ENCODE measurements around the gene SDK2. TPM values are rescaled to one million over a fixed set of nuclear protein-coding genes. Genes with fewer than 3 reads are reported as not detected.

Gene SDK2
- total and polyA plus RNA-seq, 2 experiments from 2014 or later, result 0.74 to 5.1 TPM

DNA sequence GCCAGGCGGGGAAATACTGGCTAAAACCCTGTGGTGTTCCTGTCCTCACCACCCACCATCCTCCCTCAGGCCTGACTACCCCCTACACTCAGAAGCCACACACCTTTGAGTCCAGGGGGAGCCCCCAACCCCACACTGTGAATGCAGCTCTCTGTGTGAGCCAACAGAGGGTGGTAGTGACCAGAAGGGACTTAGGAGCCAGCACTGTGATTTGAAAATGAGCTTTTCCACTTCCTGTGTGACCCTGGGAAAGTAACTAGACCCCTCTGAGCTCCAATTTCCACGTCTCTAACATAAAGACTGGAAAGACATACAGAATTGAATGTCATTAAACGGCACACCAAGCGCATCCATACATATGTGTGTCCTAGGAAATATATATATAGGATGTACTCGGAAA is 58.7 kb downstream of the SDK2 start:
- ATAC-seq (peak; percentile 57), DNase-seq (ENCODE audit: low spot score) (peak; percentile 67)
- Mint-ChIP-seq H3K4me3 (no peak overlapping the region), H3K27me3 (ENCODE audit: insufficient read depth, low read depth, poor library complexity) (peaks cover 4% of the 10 kb centered on the region), H3K9me3 (no peaks in the 10 kb centered on the region), H3K27ac (no peak overlapping the region), H3K4me1 (peaks cover 46% of the 10 kb centered on the region), H3K36me3 (ENCODE audit: low read depth) (no peaks in the 10 kb centered on the region)
- no peak overlapping the region for H2AFZ ChIP-seq
- no peaks in the 10 kb centered on the region for H3K36me3 ChIP-seq (ENCODE audit: insufficient read depth)
- H3K4me1 ChIP-seq (ENCODE audit: insufficient read depth), result peaks cover 21% of the 10 kb centered on the region; the same call in 1 of the 2 replicates
- H3K4me3 ChIP-seq, result no peak overlapping the region
- no peak for TF ChIP-seq CREB1 (CRISPR knock-in tag; IDR thresholded peaks at IDR 0.05; ENCODE audit: low read depth)
- TF ChIP-seq, protein P1, sequence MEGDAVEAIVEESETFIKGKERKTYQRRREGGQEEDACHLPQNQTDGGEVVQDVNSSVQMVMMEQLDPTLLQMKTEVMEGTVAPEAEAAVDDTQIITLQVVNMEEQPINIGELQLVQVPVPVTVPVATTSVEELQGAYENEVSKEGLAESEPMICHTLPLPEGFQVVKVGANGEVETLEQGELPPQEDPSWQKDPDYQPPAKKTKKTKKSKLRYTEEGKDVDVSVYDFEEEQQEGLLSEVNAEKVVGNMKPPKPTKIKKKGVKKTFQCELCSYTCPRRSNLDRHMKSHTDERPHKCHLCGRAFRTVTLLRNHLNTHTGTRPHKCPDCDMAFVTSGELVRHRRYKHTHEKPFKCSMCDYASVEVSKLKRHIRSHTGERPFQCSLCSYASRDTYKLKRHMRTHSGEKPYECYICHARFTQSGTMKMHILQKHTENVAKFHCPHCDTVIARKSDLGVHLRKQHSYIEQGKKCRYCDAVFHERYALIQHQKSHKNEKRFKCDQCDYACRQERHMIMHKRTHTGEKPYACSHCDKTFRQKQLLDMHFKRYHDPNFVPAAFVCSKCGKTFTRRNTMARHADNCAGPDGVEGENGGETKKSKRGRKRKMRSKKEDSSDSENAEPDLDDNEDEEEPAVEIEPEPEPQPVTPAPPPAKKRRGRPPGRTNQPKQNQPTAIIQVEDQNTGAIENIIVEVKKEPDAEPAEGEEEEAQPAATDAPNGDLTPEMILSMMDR (conservative IDR thresholded peaks at IDR 0.05; ENCODE audit: low read depth in 2 of 2), result peak; percentile 54 to 74
- H3K27ac ChIP-seq (ENCODE audit: low read depth), result no peak overlapping the region
- H3K9me2 ChIP-seq (ENCODE audit: insufficient read depth), result no peaks in the 10 kb centered on the region
- H3K4me2 ChIP-seq, result no peak overlapping the region
- no peaks in the 10 kb centered on the region for H3K79me2 ChIP-seq (replicated peaks; ENCODE audit: insufficient read depth)
- H3F3A ChIP-seq (replicated peaks; ENCODE audit: low read depth), result no peaks in the 10 kb centered on the region
- H3K27me3 ChIP-seq (ENCODE audit: insufficient read depth), result no peaks in the 10 kb centered on the region
- no peaks in the 10 kb centered on the region for H4K20me1 ChIP-seq (replicated peaks; ENCODE audit: insufficient read depth)

DNA sequence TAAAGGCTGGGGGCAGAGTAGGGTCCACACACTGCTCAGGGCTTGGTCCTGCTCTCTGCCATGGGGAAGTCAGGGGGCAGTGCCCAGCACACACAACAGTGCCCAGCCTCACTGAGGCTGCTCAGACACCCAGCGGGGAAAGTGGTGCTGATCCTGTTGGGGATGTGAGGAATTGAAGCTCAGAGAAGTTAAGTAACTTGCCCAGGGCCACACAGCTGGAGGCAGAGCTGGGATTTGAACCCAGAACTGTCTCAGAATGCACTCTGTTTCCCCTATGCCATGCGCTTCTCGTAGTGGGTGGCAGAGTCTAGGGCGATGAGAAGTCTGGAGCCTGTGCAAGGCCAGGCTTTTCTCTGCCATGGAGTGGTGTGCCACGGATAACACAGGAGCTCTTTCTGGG is 59.3 kb downstream of the SDK2 start:
- no peak overlapping the region for H3K4me3 Mint-ChIP-seq
- H3K4me3 ChIP-seq, result no peak overlapping the region
- peaks cover 21% of the 10 kb centered on the region; the same call in 1 of the 2 replicates for H3K4me1 ChIP-seq (ENCODE audit: insufficient read depth)
- H4K20me1 ChIP-seq (replicated peaks; ENCODE audit: insufficient read depth), result no peaks in the 10 kb centered on the region
- no peaks in the 10 kb centered on the region for H3K27me3 ChIP-seq (ENCODE audit: insufficient read depth)
- H3K79me2 ChIP-seq (replicated peaks; ENCODE audit: insufficient read depth), result no peaks in the 10 kb centered on the region
- H3F3A ChIP-seq (replicated peaks; ENCODE audit: low read depth), result no peaks in the 10 kb centered on the region
- H3K27me3 Mint-ChIP-seq (ENCODE audit: insufficient read depth, low read depth, poor library complexity), result peaks cover 4% of the 10 kb centered on the region
- H2AFZ ChIP-seq, result no peak overlapping the region
- H3K9me3 Mint-ChIP-seq, result no peaks in the 10 kb centered on the region
- no peak overlapping the region for H3K4me2 ChIP-seq
- H3K27ac ChIP-seq (ENCODE audit: low read depth), result no peak overlapping the region
- TF ChIP-seq, protein P2, sequence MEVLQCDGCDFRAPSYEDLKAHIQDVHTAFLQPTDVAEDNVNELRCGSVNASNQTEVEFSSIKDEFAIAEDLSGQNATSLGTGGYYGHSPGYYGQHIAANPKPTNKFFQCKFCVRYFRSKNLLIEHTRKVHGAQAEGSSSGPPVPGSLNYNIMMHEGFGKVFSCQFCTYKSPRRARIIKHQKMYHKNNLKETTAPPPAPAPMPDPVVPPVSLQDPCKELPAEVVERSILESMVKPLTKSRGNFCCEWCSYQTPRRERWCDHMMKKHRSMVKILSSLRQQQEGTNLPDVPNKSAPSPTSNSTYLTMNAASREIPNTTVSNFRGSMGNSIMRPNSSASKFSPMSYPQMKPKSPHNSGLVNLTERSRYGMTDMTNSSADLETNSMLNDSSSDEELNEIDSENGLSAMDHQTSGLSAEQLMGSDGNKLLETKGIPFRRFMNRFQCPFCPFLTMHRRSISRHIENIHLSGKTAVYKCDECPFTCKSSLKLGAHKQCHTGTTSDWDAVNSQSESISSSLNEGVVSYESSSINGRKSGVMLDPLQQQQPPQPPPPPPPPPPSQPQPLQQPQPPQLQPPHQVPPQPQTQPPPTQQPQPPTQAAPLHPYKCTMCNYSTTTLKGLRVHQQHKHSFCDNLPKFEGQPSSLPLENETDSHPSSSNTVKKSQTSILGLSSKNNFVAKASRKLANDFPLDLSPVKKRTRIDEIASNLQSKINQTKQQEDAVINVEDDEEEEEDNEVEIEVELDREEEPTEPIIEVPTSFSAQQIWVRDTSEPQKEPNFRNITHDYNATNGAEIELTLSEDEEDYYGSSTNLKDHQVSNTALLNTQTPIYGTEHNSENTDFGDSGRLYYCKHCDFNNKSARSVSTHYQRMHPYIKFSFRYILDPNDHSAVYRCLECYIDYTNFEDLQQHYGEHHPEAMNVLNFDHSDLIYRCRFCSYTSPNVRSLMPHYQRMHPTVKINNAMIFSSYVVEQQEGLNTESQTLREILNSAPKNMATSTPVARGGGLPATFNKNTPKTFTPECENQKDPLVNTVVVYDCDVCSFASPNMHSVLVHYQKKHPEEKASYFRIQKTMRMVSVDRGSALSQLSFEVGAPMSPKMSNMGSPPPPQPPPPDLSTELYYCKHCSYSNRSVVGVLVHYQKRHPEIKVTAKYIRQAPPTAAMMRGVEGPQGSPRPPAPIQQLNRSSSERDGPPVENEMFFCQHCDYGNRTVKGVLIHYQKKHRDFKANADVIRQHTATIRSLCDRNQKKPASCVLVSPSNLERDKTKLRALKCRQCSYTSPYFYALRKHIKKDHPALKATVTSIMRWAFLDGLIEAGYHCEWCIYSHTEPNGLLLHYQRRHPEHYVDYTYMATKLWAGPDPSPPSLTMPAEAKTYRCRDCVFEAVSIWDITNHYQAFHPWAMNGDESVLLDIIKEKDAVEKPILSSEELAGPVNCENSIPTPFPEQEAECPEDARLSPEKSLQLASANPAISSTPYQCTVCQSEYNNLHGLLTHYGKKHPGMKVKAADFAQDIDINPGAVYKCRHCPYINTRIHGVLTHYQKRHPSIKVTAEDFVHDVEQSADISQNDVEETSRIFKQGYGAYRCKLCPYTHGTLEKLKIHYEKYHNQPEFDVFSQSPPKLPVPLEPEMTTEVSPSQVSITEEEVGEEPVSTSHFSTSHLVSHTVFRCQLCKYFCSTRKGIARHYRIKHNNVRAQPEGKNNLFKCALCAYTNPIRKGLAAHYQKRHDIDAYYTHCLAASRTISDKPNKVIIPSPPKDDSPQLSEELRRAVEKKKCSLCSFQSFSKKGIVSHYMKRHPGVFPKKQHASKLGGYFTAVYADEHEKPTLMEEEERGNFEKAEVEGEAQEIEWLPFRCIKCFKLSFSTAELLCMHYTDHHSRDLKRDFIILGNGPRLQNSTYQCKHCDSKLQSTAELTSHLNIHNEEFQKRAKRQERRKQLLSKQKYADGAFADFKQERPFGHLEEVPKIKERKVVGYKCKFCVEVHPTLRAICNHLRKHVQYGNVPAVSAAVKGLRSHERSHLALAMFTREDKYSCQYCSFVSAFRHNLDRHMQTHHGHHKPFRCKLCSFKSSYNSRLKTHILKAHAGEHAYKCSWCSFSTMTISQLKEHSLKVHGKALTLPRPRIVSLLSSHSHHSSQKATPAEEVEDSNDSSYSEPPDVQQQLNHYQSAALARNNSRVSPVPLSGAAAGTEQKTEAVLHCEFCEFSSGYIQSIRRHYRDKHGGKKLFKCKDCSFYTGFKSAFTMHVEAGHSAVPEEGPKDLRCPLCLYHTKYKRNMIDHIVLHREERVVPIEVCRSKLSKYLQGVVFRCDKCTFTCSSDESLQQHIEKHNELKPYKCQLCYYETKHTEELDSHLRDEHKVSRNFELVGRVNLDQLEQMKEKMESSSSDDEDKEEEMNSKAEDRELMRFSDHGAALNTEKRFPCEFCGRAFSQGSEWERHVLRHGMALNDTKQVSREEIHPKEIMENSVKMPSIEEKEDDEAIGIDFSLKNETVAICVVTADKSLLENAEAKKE (CRISPR knock-in tag; IDR thresholded peaks at IDR 0.05), result no peak
- TF ChIP-seq, protein P3, sequence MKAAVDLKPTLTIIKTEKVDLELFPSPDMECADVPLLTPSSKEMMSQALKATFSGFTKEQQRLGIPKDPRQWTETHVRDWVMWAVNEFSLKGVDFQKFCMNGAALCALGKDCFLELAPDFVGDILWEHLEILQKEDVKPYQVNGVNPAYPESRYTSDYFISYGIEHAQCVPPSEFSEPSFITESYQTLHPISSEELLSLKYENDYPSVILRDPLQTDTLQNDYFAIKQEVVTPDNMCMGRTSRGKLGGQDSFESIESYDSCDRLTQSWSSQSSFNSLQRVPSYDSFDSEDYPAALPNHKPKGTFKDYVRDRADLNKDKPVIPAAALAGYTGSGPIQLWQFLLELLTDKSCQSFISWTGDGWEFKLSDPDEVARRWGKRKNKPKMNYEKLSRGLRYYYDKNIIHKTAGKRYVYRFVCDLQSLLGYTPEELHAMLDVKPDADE (IDR thresholded peaks at IDR 0.05), result no peak
- no peak for TF ChIP-seq ZNF331 (CRISPR knock-in tag; IDR thresholded peaks at IDR 0.05; ENCODE audit: low read depth)
- TF ChIP-seq, protein P4, sequence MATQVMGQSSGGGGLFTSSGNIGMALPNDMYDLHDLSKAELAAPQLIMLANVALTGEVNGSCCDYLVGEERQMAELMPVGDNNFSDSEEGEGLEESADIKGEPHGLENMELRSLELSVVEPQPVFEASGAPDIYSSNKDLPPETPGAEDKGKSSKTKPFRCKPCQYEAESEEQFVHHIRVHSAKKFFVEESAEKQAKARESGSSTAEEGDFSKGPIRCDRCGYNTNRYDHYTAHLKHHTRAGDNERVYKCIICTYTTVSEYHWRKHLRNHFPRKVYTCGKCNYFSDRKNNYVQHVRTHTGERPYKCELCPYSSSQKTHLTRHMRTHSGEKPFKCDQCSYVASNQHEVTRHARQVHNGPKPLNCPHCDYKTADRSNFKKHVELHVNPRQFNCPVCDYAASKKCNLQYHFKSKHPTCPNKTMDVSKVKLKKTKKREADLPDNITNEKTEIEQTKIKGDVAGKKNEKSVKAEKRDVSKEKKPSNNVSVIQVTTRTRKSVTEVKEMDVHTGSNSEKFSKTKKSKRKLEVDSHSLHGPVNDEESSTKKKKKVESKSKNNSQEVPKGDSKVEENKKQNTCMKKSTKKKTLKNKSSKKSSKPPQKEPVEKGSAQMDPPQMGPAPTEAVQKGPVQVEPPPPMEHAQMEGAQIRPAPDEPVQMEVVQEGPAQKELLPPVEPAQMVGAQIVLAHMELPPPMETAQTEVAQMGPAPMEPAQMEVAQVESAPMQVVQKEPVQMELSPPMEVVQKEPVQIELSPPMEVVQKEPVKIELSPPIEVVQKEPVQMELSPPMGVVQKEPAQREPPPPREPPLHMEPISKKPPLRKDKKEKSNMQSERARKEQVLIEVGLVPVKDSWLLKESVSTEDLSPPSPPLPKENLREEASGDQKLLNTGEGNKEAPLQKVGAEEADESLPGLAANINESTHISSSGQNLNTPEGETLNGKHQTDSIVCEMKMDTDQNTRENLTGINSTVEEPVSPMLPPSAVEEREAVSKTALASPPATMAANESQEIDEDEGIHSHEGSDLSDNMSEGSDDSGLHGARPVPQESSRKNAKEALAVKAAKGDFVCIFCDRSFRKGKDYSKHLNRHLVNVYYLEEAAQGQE (IDR thresholded peaks at IDR 0.05; ENCODE audit: unreplicated experiment), result no peak
- no peaks in the 10 kb centered on the region for H3K36me3 ChIP-seq (ENCODE audit: insufficient read depth)
- no peak for ATAC-seq
- H3K27ac Mint-ChIP-seq, result no peak overlapping the region
- H3K4me1 Mint-ChIP-seq, result peaks cover 42% of the 10 kb centered on the region
- no peaks in the 10 kb centered on the region for H3K36me3 Mint-ChIP-seq (ENCODE audit: low read depth)
- no peak for DNase-seq (ENCODE audit: low spot score)
- no peaks in the 10 kb centered on the region for H3K9me2 ChIP-seq (ENCODE audit: insufficient read depth)
